GM20000 (cell line): ENCODE measurements around the gene PNPLA7.

Experiments
- DNase-seq: peaks from one replicate; pipeline ENCODE4 v3.0.0; 2012; ENCODE audit warnings: low spot score
- TF ChIP-seq, protein P1 (sequence below): IDR thresholded peaks from 2 replicates; pipeline ENCODE4 v1.5.1; 2012; ENCODE audit warnings: mild to moderate bottlenecking, control low read depth; ENCODE audit errors: extremely low read depth, missing control alignments

Gene PNPLA7

DNA sequence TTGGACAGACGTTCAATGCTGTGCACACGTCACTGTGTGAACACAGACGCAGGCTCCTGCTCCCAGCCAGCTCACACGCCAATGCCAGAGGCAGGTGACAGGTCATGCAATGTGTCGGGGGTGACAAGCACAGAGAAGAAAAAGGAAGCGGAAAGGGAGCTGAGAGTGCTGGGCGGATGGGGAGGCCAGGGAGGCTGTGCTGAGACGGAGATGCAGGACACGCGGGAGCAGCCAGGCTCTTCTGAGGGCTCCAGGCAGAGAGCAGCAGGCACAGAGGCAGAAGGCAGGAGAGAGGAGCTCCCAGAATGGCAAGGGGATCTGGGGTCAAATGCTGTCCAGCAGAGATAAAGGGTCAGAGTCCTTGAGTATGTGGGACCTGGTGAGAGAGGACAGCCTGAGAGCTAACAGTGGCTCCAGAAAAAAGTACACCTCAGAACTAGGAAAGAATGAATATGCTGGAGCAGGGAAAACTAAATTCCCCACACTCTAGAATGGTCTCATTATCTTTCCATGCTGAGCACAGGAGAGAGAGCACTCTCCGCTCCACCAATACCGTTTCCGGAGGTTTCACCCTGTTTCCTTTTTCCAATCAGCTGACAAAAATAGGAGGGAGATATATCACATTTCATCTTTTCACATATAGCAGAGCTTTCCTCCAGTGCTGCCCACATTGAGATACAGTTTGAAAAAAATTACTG lies 58.3 kb downstream of the PNPLA7 start:
- no peak for DNase-seq
- TF ChIP-seq, protein P1, sequence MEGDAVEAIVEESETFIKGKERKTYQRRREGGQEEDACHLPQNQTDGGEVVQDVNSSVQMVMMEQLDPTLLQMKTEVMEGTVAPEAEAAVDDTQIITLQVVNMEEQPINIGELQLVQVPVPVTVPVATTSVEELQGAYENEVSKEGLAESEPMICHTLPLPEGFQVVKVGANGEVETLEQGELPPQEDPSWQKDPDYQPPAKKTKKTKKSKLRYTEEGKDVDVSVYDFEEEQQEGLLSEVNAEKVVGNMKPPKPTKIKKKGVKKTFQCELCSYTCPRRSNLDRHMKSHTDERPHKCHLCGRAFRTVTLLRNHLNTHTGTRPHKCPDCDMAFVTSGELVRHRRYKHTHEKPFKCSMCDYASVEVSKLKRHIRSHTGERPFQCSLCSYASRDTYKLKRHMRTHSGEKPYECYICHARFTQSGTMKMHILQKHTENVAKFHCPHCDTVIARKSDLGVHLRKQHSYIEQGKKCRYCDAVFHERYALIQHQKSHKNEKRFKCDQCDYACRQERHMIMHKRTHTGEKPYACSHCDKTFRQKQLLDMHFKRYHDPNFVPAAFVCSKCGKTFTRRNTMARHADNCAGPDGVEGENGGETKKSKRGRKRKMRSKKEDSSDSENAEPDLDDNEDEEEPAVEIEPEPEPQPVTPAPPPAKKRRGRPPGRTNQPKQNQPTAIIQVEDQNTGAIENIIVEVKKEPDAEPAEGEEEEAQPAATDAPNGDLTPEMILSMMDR: no peak

GRCh38 chr9:137490532-137491186 lies 59.5 kb downstream of the PNPLA7 start:
- TF ChIP-seq, protein P1: no peak
- no peak for DNase-seq

DNA sequence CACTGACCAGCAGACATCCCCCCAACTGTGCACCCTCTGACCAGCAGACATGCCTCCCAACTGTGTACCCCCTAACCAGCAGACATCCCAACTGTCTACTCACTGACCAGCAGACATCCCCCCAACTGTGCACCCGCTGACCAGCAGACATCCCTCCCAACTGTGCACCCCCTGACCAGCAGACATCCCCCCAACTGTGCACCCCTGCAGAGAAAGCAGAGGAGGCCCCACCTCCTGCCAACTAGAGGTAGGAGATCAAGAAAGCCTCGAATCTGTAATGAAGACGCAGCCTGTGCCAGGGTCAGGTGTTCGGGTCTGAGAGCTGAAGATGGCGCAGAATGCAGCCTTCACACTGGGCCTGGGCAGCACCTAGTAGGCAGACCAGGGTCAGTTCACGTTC lies 61.3 kb downstream of the PNPLA7 start:
- TF ChIP-seq, protein P1: no peak
- DNase-seq: no peak

DNA sequence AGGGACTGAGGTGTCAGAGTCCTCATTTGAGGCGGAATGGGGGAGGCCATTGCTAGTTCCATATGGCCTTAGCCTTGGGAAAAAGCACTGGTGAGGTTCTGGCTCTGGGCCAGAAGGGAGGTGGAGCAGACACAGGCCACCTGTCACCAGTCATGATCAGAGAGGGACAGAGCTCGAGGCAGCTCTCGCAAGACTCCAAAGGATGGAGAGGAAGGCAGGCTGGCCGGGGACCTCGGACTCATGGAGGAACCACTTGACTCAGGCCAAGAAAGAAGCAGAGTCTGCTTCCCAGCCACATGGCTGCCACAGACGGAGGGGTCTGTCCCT lies 61.9 kb downstream of the PNPLA7 start:
- TF ChIP-seq, protein P1: no peak
- DNase-seq: no peak

- DNase-seq: no peak
Observed at GRCh38 chr9:137487454-137488326, 62.5 kb downstream of the PNPLA7 start.

DNA sequence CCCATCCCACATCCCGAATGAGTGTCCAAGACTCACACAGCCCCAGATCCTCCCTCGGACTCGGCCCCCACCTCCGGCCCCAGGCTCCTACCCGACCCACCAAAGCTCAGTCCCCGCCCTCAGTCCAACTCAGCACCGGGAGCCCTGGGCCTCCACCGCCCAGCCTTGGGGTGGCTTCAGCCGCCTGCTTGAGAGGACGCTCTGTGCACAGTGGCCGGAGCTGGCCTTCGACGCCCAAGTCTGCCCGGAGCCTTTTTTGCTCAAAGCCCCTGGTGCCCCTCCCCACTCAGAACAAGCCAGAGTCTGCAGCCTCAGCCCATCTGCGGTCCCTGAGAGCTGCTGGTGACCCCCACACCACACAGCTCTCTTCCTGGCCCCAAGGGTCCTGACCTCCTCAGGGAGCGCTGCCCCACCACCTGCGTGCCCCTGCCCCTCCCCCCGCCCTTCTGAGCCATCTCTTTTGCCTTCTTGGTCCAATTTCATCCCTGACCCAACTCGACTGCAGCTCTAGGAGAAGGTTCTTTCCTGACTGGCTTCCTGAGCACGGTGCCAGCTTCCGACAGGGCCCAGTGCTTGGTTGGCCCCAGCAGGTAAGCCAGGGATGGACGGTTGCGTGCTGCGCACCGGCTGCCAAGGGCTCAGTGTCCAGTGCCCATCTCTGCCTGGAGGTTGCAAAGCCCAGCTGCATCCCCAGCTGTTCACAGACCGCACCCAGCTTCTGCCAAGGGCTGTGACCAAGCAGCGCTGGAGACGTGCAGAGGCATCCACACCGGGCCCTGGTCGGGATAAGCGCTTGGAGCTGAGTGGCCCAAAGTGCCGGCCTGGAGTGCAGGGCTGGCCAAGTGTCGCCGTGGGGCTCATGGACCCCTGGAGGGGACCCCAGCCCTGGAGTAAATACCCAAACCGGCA lies 63.4 kb downstream of the PNPLA7 start:
- DNase-seq: no peak
- TF ChIP-seq, protein P1: no peak

More at GRCh38 chr9:137487454-137488326, 62.5 kb downstream of the PNPLA7 start:
- TF ChIP-seq, protein P1: no peak
